Osteoblast (primary cell): ENCODE data around the gene PDLIM7. TPM values are rescaled to one million over a fixed set of nuclear protein-coding genes. Genes with fewer than 3 reads are reported as not detected.

Experiments
- DNase-seq: peaks from one replicate; pipeline ENCODE4 v3.0.0; 2011; ENCODE audit warnings: low spot score, mixed read lengths; ENCODE audit not compliant: insufficient read length; ENCODE audit errors: missing footprints
- H2AFZ ChIP-seq: 2 replicates; pipeline ENCODE4 v1.6.0; 2011; ENCODE audit warnings: mild to moderate bottlenecking, low read length
- H3K27ac ChIP-seq: 2 replicates; pipeline ENCODE4 v1.5.1; 2011; ENCODE audit warnings: mild to moderate bottlenecking, low read depth, low read length, moderate library complexity
- H3K27me3 ChIP-seq: 2 replicates; pipeline ENCODE4 v1.6.0; 2012; ENCODE audit warnings: mild to moderate bottlenecking, control low read depth, inconsistent platforms, low read length, moderate library complexity; ENCODE audit not compliant: insufficient read depth
- H3K36me3 ChIP-seq: 2 replicates; pipeline ENCODE4 v1.5.1; 2011; ENCODE audit warnings: mild to moderate bottlenecking, low read length, control low read depth, moderate library complexity; ENCODE audit not compliant: insufficient read depth
- H3K4me1 ChIP-seq: 2 replicates; pipeline ENCODE4 v1.5.1; 2011; ENCODE audit warnings: mild to moderate bottlenecking, low read length, control low read depth, moderate library complexity; ENCODE audit not compliant: insufficient read depth
- H3K4me2 ChIP-seq: 2 replicates; pipeline ENCODE4 v1.6.0; 2011; ENCODE audit warnings: mild to moderate bottlenecking, low read length; ENCODE audit not compliant: insufficient read depth
- H3K4me3 ChIP-seq: fragments of 200-600 bp; sonication (generic); 3 replicates; pipeline ENCODE4 v1.5.1; 2012; ENCODE audit warnings: mild to moderate bottlenecking, low read length, inconsistent platforms; ENCODE audit not compliant: insufficient read depth
- H3K79me2 ChIP-seq: 2 replicates; pipeline ENCODE4 v1.6.0; 2012; ENCODE audit warnings: mild to moderate bottlenecking, low read length, control low read depth, inconsistent platforms; ENCODE audit not compliant: insufficient read depth
- H3K9me3 ChIP-seq: 2 replicates; pipeline ENCODE4 v1.5.1; 2011; ENCODE audit warnings: low read depth, low read length, control low read depth
- H4K20me1 ChIP-seq: 2 replicates; pipeline ENCODE4 v1.6.0; 2012; ENCODE audit warnings: mild to moderate bottlenecking, low read length, control low read depth; ENCODE audit not compliant: insufficient read depth
- CTCF ChIP-seq: IDR thresholded peaks from 2 replicates; pipeline ENCODE4 v1.5.1; 2011; ENCODE audit warnings: mild to moderate bottlenecking, low read depth, low read length, moderate library complexity; ENCODE audit errors: extremely low read depth
- total RNA-seq: library from RNA; depleted of rRNA; stranded (reverse); fragments of >200 nt; gene quantifications from 2 replicates; pipeline ENCODE4 v1.2.3, GENCODE V29; 2012

PDLIM7 gene
- total RNA-seq, 1 donor: 159 TPM

- peaks cover 70% of the 10 kb centered on the region for H4K20me1 ChIP-seq
- H3K9me3 ChIP-seq: no peaks in the 10 kb centered on the region
Measured at GRCh38 chr5:177456976-177457851, 40.2 kb downstream of the PDLIM7 start.

GRCh38 chr5:177456591-177456964, 40.8 kb downstream of the PDLIM7 start:
- no peak overlapping the region for H3K4me2 ChIP-seq
- H3K4me1 ChIP-seq: peaks cover 19% of the 10 kb centered on the region
- H3K4me3 ChIP-seq: no peak overlapping the region
- H3K9me3 ChIP-seq: no peaks in the 10 kb centered on the region
- H2AFZ ChIP-seq: no peak overlapping the region
- H4K20me1 ChIP-seq: peaks cover 72% of the 10 kb centered on the region
- peaks cover 44% of the 10 kb centered on the region for H3K36me3 ChIP-seq
- H3K79me2 ChIP-seq: no peaks in the 10 kb centered on the region
- no peak overlapping the region for H3K27ac ChIP-seq
- no peaks in the 10 kb centered on the region for H3K27me3 ChIP-seq
- TF ChIP-seq CTCF: no peak
- no peak for DNase-seq

More at GRCh38 chr5:177456976-177457851, 40.2 kb downstream of the PDLIM7 start:
- Histone ChIP-seq H3K4me2 (no peak overlapping the region), H3K36me3 (peaks cover 44% of the 10 kb centered on the region), H3K4me3 (no peak overlapping the region), H3K27me3 (no peaks in the 10 kb centered on the region), H3K4me1 (peaks cover 19% of the 10 kb centered on the region), H2AFZ (no peak overlapping the region), H3K79me2 (no peaks in the 10 kb centered on the region), H3K27ac (no peak overlapping the region)
- DNase-seq: peak; percentile 100
- TF ChIP-seq CTCF: peak; percentile 60

- TF ChIP-seq CTCF: peak; percentile 74
- no peak overlapping the region for H3K27ac ChIP-seq
- H3K36me3 ChIP-seq: peaks cover 40% of the 10 kb centered on the region
- peaks cover 72% of the 10 kb centered on the region for H4K20me1 ChIP-seq
- peaks cover 19% of the 10 kb centered on the region for H3K4me1 ChIP-seq
- H3K79me2 ChIP-seq: no peaks in the 10 kb centered on the region
- peak overlapping the region; percentile 66 for H3K4me3 ChIP-seq
- DNase-seq: peak; percentile 100
- peak overlapping the region; percentile 84 for H3K4me2 ChIP-seq
- no peaks in the 10 kb centered on the region for H3K9me3 ChIP-seq
- H3K27me3 ChIP-seq: no peaks in the 10 kb centered on the region
- no peak overlapping the region for H2AFZ ChIP-seq
Measured at GRCh38 chr5:177455661-177456590, 41.5 kb downstream of the PDLIM7 start.
